PC-3 (cell line): ENCODE data around the gene LAMA2. TPM values are rescaled to one million over a fixed set of nuclear protein-coding genes. Genes with fewer than 3 reads are reported as not detected.

ENCODE experiments used
- ATAC-seq: fragments of 200-7000 bp; cut with Tn5 transposase; 2 replicates; pipeline ENCODE4 v1.9.1; 2020; ENCODE audit warnings: mild to moderate bottlenecking, moderate library complexity
- BruUV-seq: library from RNA; stranded (reverse); fragments of 400-500 nt; replicated peaks from 2 replicates; lab custom pipeline; 2021; lab: Mats Ljungman, UMichigan
- CTCF ChIA-PET: fragments of 300-600 bp; sonication (Branson Sonifier 250); formaldehyde crosslinking; loops from one replicate; lab custom pipeline; 2022; ENCODE audit warnings: antibody characterized with exemption; lab: Charles Lee
- POLR2A ChIA-PET: fragments of 300-600 bp; sonication (Branson Sonifier 250); formaldehyde crosslinking; loops from one replicate; lab custom pipeline; 2022; ENCODE audit warnings: antibody characterized with exemption; ENCODE audit not compliant: unreplicated experiment; lab: Charles Lee
- DNase-seq: peaks from one replicate; pipeline ENCODE4 v3.0.0-alpha.2; 2015
- H2AFZ ChIP-seq: fragments of 300-600 bp; sonication (generic); 2 replicates; pipeline ENCODE4 v1.6.0; 2016; ENCODE audit warnings: antibody characterized with exemption, low read length
- H3F3A ChIP-seq: fragments of 300-600 bp; sonication (generic); one replicate; pipeline ENCODE4 v1.6.0; 2017; ENCODE audit warnings: antibody characterized with exemption, low read length, control low read depth, mild to moderate bottlenecking; ENCODE audit not compliant: unreplicated experiment
- H3K27ac ChIP-seq: fragments of 300-600 bp; sonication (generic); 2 replicates; pipeline ENCODE4 v1.5.1; 2016; ENCODE audit warnings: mild to moderate bottlenecking, low read length
- H3K27me3 ChIP-seq: fragments of 300-600 bp; sonication (generic); 2 replicates; pipeline ENCODE4 v1.6.1; 2016; ENCODE audit warnings: low read length, mixed read lengths
- H3K36me3 ChIP-seq: fragments of 300-600 bp; sonication (generic); 2 replicates; pipeline ENCODE4 v1.6.1; 2016; ENCODE audit warnings: low read depth, mixed run types, low read length, mixed read lengths
- H3K4me1 ChIP-seq: fragments of 300-600 bp; sonication (generic); 2 replicates; pipeline ENCODE4 v1.5.1; 2016; ENCODE audit warnings: low read length; ENCODE audit not compliant: insufficient read depth
- H3K4me2 ChIP-seq: fragments of 300-600 bp; sonication (generic); 2 replicates; pipeline ENCODE4 v1.6.0; 2016; ENCODE audit warnings: low read length
- H3K4me3 ChIP-seq: fragments of 300-600 bp; sonication (generic); 2 replicates; pipeline ENCODE4 v1.5.1; 2016; ENCODE audit warnings: mild to moderate bottlenecking, low read length, mixed read lengths
- H3K79me2 ChIP-seq: fragments of 300-600 bp; sonication (generic); 2 replicates; pipeline ENCODE4 v1.6.1; 2017; ENCODE audit warnings: low read length, mixed read lengths
- H3K9ac ChIP-seq: fragments of 300-600 bp; sonication (generic); 2 replicates; pipeline ENCODE4 v1.6.0; 2016; ENCODE audit warnings: mild to moderate bottlenecking, low read length
- H3K9me2 ChIP-seq: fragments of 300-600 bp; sonication (generic); replicated peaks from 2 replicates; pipeline ENCODE4 v1.6.1; 2016; ENCODE audit warnings: mixed run types, low read length, mixed read lengths
- H3K9me3 ChIP-seq: fragments of 300-600 bp; sonication (generic); 2 replicates; pipeline ENCODE4 v1.6.1; 2016; ENCODE audit warnings: low read length, mixed read lengths
- H4K20me1 ChIP-seq: fragments of 300-600 bp; sonication (generic); 2 replicates; pipeline ENCODE4 v1.6.1; 2016; ENCODE audit warnings: low read length, mixed read lengths
- CTCF ChIP-seq: fragments of 300-600 bp; sonication (generic); conservative IDR thresholded peaks from 2 replicates; pipeline ENCODE4 v1.5.1; 2017; ENCODE audit warnings: antibody characterized with exemption, low read depth, mild to moderate bottlenecking, low read length
- EZH2 ChIP-seq: fragments of 300-600 bp; sonication (generic); IDR thresholded peaks from one replicate; pipeline ENCODE4 v1.6.1; 2017; ENCODE audit warnings: antibody characterized with exemption, mild to moderate bottlenecking, low read length; ENCODE audit not compliant: unreplicated experiment
- EZH2phosphoT487 ChIP-seq: fragments of 300-600 bp; sonication (generic); IDR thresholded peaks from 2 replicates; pipeline ENCODE4 v1.6.1; 2018; ENCODE audit warnings: mild to moderate bottlenecking, antibody characterized with exemption, low read length, borderline replicate concordance
- intact Hi-C: fragments of 100-400 bp; cut with micrococcal nuclease; formaldehyde crosslinking; loops from 2 replicates; pipeline ENCODE4 v1.9.0; 2023
- total RNA-seq: library from RNA; depleted of rRNA; stranded (reverse); fragments of >200 nt; gene quantifications from 2 replicates; pipeline ENCODE4 v1.2.3, GENCODE V29; 2014

LAMA2 gene
- total RNA-seq, 1 experiment from 2014 or later = 0.22 TPM

- no peaks in the 10 kb centered on the region for H4K20me1 ChIP-seq
- ATAC-seq (no peak), DNase-seq (no peak)
- H3K27ac ChIP-seq = no peak overlapping the region
- H3K4me1 ChIP-seq = no peaks in the 10 kb centered on the region
- H3K9me2 ChIP-seq = no peaks in the 10 kb centered on the region
- H3K27me3 ChIP-seq = no peaks in the 10 kb centered on the region
- H3K79me2 ChIP-seq = no peaks in the 10 kb centered on the region
- no peak overlapping the region for H2AFZ ChIP-seq
- POLR2A ChIA-PET = no interaction called here
- BruUV-seq = no TSS peak
- no peaks in the 10 kb centered on the region for H3K36me3 ChIP-seq
- intact Hi-C loops = no loop called here
- CTCF ChIA-PET = no interaction called here
- no peak overlapping the region for H3K4me2 ChIP-seq
- H3F3A ChIP-seq = no peaks in the 10 kb centered on the region
- no peak overlapping the region for H3K9ac ChIP-seq
- H3K9me3 ChIP-seq = no peaks in the 10 kb centered on the region
- H3K4me3 ChIP-seq = no peak overlapping the region
- TF ChIP-seq EZH2 (no peak), CTCF (no peak), EZH2phosphoT487 (no peak)
Measured at GRCh38 chr6:129141499-129141898, 258.6 kb downstream of the LAMA2 start.

GRCh38 chr6:129146902-129147301 is 264.0 kb downstream of the LAMA2 start:
- Histone ChIP-seq H3K4me1 (no peaks in the 10 kb centered on the region), H3K9ac (no peak overlapping the region), H3K9me2 (no peaks in the 10 kb centered on the region), H3K9me3 (no peaks in the 10 kb centered on the region), H3K36me3 (no peaks in the 10 kb centered on the region), H3F3A (no peaks in the 10 kb centered on the region), H3K27ac (no peak overlapping the region), H3K4me2 (no peak overlapping the region), H3K27me3 (no peaks in the 10 kb centered on the region), H3K79me2 (no peaks in the 10 kb centered on the region), H3K4me3 (no peak overlapping the region), H4K20me1 (no peaks in the 10 kb centered on the region), H2AFZ (no peak overlapping the region)
- intact Hi-C loops = no loop called here
- ChIA-PET POLR2A (no interaction called here), CTCF (no interaction called here)
- TF ChIP-seq EZH2 = no peak
- no peak for TF ChIP-seq CTCF
- TF ChIP-seq EZH2phosphoT487 = no peak
- ATAC-seq (no peak), DNase-seq (no peak)
- no TSS peak for BruUV-seq

GRCh38 chr6:129150507-129150906 is 267.6 kb downstream of the LAMA2 start:
- Histone ChIP-seq H3K79me2 (no peaks in the 10 kb centered on the region), H3K36me3 (no peaks in the 10 kb centered on the region), H3K9me2 (no peaks in the 10 kb centered on the region), H3K4me2 (no peak overlapping the region), H3K4me1 (no peaks in the 10 kb centered on the region), H3K9me3 (no peaks in the 10 kb centered on the region), H3F3A (no peaks in the 10 kb centered on the region), H3K27me3 (no peaks in the 10 kb centered on the region), H3K4me3 (no peak overlapping the region), H3K27ac (no peak overlapping the region), H2AFZ (no peak overlapping the region), H3K9ac (no peak overlapping the region), H4K20me1 (no peaks in the 10 kb centered on the region)
- no peak for TF ChIP-seq EZH2
- intact Hi-C loops = no loop called here
- ATAC-seq (no peak), DNase-seq (no peak)
- ChIA-PET CTCF (no interaction called here), POLR2A (no interaction called here)
- no TSS peak for BruUV-seq
